Adipocyte (in vitro differentiated cells): Measurements from ENCODE around the gene TAF11L13.
"Not testable (repeated sequence)": the region's sequence is repeated elsewhere in the genome, so short reads cannot be mapped to it uniquely, and the experiment has no call there.

Experiments
- DNase-seq: peaks from one replicate; pipeline ENCODE4 v3.0.0-alpha.2; 2015; ENCODE audit warnings: low read depth
- H3K27me3 ChIP-seq: replicated peaks from 2 replicates; pipeline ENCODE4 v1.7.0; 2013; ENCODE audit warnings: mild to moderate bottlenecking, low read length, moderate library complexity; ENCODE audit not compliant: control insufficient read depth, insufficient read depth
- H3K36me3 ChIP-seq: 2 replicates; pipeline ENCODE4 v1.7.0; 2013; ENCODE audit warnings: low read length, mild to moderate bottlenecking, moderate library complexity; ENCODE audit not compliant: control insufficient read depth, insufficient read depth, severe bottlenecking
- H3K4me1 ChIP-seq: 2 replicates; pipeline ENCODE4 v1.7.0; 2013; ENCODE audit warnings: mild to moderate bottlenecking, low read length, moderate library complexity; ENCODE audit not compliant: control insufficient read depth, insufficient read depth
- H3K4me3 ChIP-seq: 2 replicates; pipeline ENCODE4 v1.7.0; 2013; ENCODE audit warnings: mild to moderate bottlenecking, low read length, moderate library complexity
- H3K9ac ChIP-seq: 2 replicates; pipeline ENCODE4 v1.7.0; 2013; ENCODE audit warnings: mild to moderate bottlenecking, low read length, moderate library complexity
- H3K9me3 ChIP-seq: 2 replicates; pipeline ENCODE4 v1.7.0; 2013; ENCODE audit warnings: mild to moderate bottlenecking, low read length, moderate library complexity; ENCODE audit not compliant: control insufficient read depth

Gene TAF11L13

GRCh38 chr5:17620627-17621026 is 11.3 kb upstream of the TAF11L13 start:
- no peak for DNase-seq
- no peaks in the 10 kb centered on the region for H3K9me3 ChIP-seq

GRCh38 chr5:17625686-17626085 is 6.2 kb upstream of the TAF11L13 start:
- no peaks in the 10 kb centered on the region for H3K36me3 ChIP-seq
- no peaks in the 10 kb centered on the region for H3K9me3 ChIP-seq
- no peaks in the 10 kb centered on the region for H3K27me3 ChIP-seq
- no peak overlapping the region for H3K4me3 ChIP-seq
- no peaks in the 10 kb centered on the region for H3K4me1 ChIP-seq
- DNase-seq: no peak
- no peak overlapping the region for H3K9ac ChIP-seq

More at GRCh38 chr5:17620627-17621026, 11.3 kb upstream of the TAF11L13 start:
- Histone ChIP-seq H3K4me3 (no peak overlapping the region), H3K9ac (no peak overlapping the region), H3K36me3 (no peaks in the 10 kb centered on the region), H3K4me1 (no peaks in the 10 kb centered on the region), H3K27me3 (no peaks in the 10 kb centered on the region)

DNA sequence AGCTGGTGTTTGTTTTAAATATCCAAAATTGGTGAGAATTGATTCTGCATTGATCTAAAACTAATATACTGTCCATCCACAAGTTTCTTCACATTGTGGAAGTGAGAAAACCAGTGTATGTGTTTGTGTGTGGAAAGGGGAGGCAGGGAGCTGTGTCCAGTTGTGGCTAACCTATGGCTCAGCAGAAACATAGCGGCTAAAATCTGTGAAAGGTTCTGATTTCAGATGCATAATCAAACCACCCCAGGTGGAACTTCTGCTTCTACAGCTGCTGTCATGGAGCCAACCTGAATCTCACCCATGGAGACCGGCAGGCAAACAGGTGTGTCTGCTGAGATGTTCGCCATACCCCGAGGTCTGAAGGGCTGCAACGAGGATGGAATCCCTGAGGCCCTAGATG is 2.3 kb downstream of the TAF11L13 start, which contains the start of gene TAF11L14:
Gene TAF11L14, plus strand, starts transcription at position 301 of the 400 bp plus-strand sequence.
- Histone ChIP-seq H3K9me3 (no peaks in the 10 kb centered on the region), H3K36me3 (no peaks in the 10 kb centered on the region), H3K27me3 (no peaks in the 10 kb centered on the region), H3K9ac (no peak within 1 kb of the TSS), H3K4me1 (no peaks in the 10 kb centered on the region), H3K4me3 (no peak within 1 kb of the TSS)
- DNase-seq: no peak

DNA sequence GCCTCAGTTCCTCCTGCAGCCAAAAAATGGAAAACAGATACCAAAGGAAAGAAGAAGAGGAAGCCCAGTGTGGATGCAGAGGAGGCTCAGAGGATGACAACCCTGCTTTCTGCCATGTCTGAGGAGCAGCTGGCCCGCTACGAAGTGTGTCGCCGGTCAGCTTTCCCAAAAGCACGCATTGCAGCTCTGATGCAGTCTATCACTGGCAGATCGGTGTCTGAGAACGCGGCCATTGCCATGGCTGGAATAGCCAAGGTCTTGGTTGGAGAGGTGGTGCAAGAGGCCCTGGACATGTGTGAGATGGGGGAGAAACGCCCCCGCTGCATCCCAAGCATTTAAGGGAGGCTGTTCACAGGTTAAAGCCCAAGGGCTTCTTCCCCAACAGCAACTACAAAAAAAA is 17.3 kb downstream of the TAF11L13 start:
- H3K9ac ChIP-seq, DNase-seq, H3K4me1 ChIP-seq, H3K27me3 ChIP-seq, H3K9me3 ChIP-seq, H3K4me3 ChIP-seq, H3K36me3 ChIP-seq: not testable (repeated sequence)

GRCh38 chr5:17655201-17655759 is 23.4 kb downstream of the TAF11L13 start:
- H3K9me3 ChIP-seq, DNase-seq, H3K4me3 ChIP-seq, H3K36me3 ChIP-seq, H3K9ac ChIP-seq, H3K4me1 ChIP-seq, H3K27me3 ChIP-seq: not testable (repeated sequence)

DNA sequence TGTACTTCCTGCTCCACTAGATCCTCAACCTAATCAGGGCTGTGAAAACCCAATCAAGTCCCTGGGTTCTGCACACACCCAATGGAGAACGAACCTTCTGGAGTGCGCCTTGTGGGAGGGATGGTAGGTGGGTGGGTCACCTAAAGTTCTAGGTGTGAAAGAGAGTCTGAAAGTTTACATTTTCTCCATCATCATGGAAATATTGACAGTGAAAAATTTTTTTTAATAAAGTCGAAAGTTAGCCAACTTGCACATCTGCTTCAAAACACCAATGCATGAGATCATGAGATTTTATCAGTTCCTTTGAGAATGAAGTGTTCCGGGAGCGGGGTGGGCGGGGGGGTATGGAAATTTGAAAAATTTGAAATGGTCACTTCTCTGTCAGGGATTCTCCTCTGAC is 24.0 kb downstream of the TAF11L13 start:
- Histone ChIP-seq H3K9ac (no peak overlapping the region), H3K27me3 (no peaks in the 10 kb centered on the region), H3K36me3 (no peaks in the 10 kb centered on the region), H3K4me1 (no peaks in the 10 kb centered on the region), H3K4me3 (no peak overlapping the region), H3K9me3 (no peaks in the 10 kb centered on the region)
- no peak for DNase-seq

- no peaks in the 10 kb centered on the region for H3K27me3 ChIP-seq
- H3K36me3 ChIP-seq: no peaks in the 10 kb centered on the region
- no peak for DNase-seq
- no peak overlapping the region for H3K4me3 ChIP-seq
- no peaks in the 10 kb centered on the region for H3K9me3 ChIP-seq
- H3K4me1 ChIP-seq: no peaks in the 10 kb centered on the region
- no peak overlapping the region for H3K9ac ChIP-seq
Observed at GRCh38 chr5:17663182-17663581, 31.3 kb downstream of the TAF11L13 start.

GRCh38 chr5:17665836-17666235 is 33.9 kb downstream of the TAF11L13 start:
- Histone ChIP-seq H3K9ac (no peak overlapping the region), H3K27me3 (no peaks in the 10 kb centered on the region), H3K9me3 (no peaks in the 10 kb centered on the region), H3K4me3 (no peak overlapping the region), H3K36me3 (no peaks in the 10 kb centered on the region), H3K4me1 (no peaks in the 10 kb centered on the region)
- no peak for DNase-seq

DNA sequence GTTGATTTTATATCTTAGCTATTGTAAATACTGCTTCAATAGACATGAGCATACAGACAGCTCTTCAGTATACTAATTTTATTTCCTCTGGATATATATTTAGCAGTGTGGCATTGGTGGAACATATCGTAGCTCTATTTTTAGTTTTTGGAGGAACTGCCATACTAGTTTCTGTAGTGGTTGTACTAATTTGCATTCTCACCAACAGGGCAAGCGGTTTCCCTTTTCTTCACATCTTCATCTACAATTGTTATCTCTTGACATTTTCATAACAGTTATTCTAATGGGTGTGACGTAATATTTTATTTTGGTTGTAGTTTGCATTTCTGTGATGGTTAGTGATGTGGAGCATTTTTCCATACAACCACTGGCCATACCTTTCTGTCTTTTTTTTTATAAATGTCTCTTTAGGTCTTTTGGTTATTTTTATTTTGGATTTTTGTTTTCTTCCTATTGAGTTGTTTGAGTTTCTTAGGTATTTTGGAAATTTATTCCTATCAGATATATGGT is 34.9 kb downstream of the TAF11L13 start:
- Histone ChIP-seq H3K9me3 (peaks cover 6% of the 10 kb centered on the region), H3K36me3 (no peaks in the 10 kb centered on the region), H3K4me3 (no peak overlapping the region), H3K4me1 (no peaks in the 10 kb centered on the region), H3K27me3 (no peaks in the 10 kb centered on the region), H3K9ac (no peak overlapping the region)
- DNase-seq: no peak

DNA sequence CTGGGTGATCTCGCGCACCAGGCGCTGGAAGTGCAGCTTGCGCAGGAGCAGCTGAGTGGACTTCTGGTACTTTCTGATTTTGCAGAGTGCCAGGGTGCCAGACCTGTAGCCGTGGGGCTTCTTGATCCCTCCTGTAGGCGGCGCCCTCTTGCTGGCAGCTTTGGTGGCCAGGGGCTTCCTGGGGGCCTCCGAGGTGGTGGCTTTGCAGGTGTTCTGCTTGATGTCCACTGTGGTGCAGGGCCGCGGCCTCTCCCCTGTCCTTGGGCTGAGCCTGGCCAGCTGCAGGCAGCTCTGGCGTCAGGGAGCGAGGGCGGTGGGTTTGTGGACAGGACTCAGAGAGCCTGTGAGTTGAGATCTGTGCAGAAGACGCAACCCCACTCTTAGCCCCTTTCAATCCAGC is 38.5 kb downstream of the TAF11L13 start:
- Histone ChIP-seq H3K36me3 (no peaks in the 10 kb centered on the region), H3K9me3 (peaks cover 6% of the 10 kb centered on the region), H3K27me3 (no peaks in the 10 kb centered on the region), H3K9ac (no peak overlapping the region), H3K4me1 (no peaks in the 10 kb centered on the region), H3K4me3 (no peak overlapping the region)
- DNase-seq: no peak

DNA sequence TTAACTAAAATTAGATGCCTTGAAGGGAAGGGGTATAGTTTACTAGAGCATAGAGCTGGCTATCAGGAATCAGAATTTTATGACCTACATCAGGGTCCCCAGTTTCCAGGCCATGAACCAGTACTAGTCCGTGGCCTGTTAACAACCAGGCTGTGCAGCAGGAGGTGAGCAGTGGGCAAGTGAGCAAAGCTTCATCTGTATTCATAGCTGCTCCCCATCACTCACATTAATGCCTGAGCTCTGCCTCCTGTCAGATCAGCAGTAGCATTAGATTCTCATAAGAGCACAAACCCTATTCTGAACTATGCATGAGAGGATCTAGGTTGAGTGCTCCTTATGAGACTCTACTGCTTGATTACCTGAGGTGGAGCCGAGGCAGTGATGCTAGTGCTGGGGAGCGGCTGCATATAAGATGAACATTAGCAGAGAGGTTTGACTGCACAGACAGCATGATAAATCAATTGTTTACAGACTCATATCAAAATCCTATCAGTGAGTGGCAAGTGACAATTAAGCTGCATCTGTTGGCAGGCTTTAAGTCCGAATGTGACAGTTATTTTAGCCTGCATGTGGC is 47.0 kb downstream of the TAF11L13 start:
- Histone ChIP-seq H3K36me3 (no peaks in the 10 kb centered on the region), H3K9me3 (no peaks in the 10 kb centered on the region), H3K9ac (no peak overlapping the region), H3K4me1 (no peaks in the 10 kb centered on the region), H3K27me3 (no peaks in the 10 kb centered on the region), H3K4me3 (no peak overlapping the region)
- DNase-seq: no peak
